ENCODE data around the gene S100B. TPM values are rescaled to one million over a fixed set of nuclear protein-coding genes. Genes with fewer than 3 reads are reported as not detected.
"Not testable (repeated sequence)": the region's sequence is repeated elsewhere in the genome, so short reads cannot be mapped to it uniquely, and the experiment has no call there.

Gene S100B
- total and polyA plus RNA-seq, 4 donors, result 0.79 to 1.4 (median 1.1) TPM

DNA sequence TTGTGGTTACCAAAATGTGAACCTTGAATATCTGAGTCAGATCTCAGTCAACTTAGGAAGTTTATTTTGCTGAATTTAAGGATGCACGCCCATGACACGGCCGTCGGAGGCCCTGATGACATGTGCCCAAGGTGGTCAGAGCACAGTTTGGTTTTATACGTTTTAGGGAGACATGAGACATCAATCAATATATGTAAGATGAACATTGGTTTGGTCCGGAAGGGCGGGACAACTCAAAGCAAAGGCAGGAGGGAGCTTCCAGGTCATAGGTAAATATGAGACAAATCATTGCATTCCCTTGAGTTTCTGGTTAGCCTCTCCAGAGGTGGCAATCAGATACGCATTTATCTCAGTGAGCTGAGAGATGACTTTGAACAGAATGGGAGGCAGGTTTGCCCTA lies 29.5 kb upstream of the S100B start:
- H3K36me3 ChIP-seq (ENCODE audit: control insufficient read depth in 4 of 4, insufficient read depth in 3 of 4, low read depth in 1 of 4, low read length in 3 of 4), result peaks cover 0 to 3% (median 0%) of the 10 kb centered on the region in 4 donors
- WGBS, result 94% methylated on average over 8 of the region's 8 CpGs
- no peaks in the 10 kb centered on the region for H3K27me3 ChIP-seq (ENCODE audit: control insufficient read depth in 4 of 4, insufficient read depth in 4 of 4, low read length in 3 of 4)
- DNase-seq (ENCODE audit: low spot score), result no peak
- peak overlapping the region; percentile 77 to 96 for H3K27ac ChIP-seq (ENCODE audit: low read depth in 1 of 2, low read length in 2 of 2)
- H3K9ac ChIP-seq (ENCODE audit: low read depth in 1 of 2, low read length in 2 of 2), result no peak overlapping the region
- H3K4me1 ChIP-seq (ENCODE audit: control insufficient read depth in 4 of 4, insufficient read depth in 4 of 4, low read length in 3 of 4), result peaks cover 5 to 22% (median 10%) of the 10 kb centered on the region in 4 donors
- no peak for TF ChIP-seq SP1 (IDR thresholded peaks at IDR 0.05)
- no peak for TF ChIP-seq EGR1 (IDR thresholded peaks at IDR 0.05; ENCODE audit: low read depth in 2 of 2)
- TF ChIP-seq HNF4A (conservative IDR thresholded peaks at IDR 0.05), result no peak
- no peak for TF ChIP-seq FOXA1 (IDR thresholded peaks at IDR 0.05)
- TF ChIP-seq NR2F2 (IDR thresholded peaks at IDR 0.05), result no peak
- TF ChIP-seq, protein P1, sequence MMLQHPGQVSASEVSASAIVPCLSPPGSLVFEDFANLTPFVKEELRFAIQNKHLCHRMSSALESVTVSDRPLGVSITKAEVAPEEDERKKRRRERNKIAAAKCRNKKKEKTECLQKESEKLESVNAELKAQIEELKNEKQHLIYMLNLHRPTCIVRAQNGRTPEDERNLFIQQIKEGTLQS (IDR thresholded peaks at IDR 0.05), result no peak
- TF ChIP-seq YY1 (IDR thresholded peaks at IDR 0.05), result no peak
- no peak for TF ChIP-seq FOXA2 (IDR thresholded peaks at IDR 0.05)
- no peak for TF ChIP-seq GABPA (IDR thresholded peaks at IDR 0.05 in 1 of 2, conservative IDR thresholded peaks at IDR 0.05 in 1 of 2)
- TF ChIP-seq, protein P2, sequence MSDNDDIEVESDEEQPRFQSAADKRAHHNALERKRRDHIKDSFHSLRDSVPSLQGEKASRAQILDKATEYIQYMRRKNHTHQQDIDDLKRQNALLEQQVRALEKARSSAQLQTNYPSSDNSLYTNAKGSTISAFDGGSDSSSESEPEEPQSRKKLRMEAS (IDR thresholded peaks at IDR 0.05), result no peak
- TF ChIP-seq, protein P3, sequence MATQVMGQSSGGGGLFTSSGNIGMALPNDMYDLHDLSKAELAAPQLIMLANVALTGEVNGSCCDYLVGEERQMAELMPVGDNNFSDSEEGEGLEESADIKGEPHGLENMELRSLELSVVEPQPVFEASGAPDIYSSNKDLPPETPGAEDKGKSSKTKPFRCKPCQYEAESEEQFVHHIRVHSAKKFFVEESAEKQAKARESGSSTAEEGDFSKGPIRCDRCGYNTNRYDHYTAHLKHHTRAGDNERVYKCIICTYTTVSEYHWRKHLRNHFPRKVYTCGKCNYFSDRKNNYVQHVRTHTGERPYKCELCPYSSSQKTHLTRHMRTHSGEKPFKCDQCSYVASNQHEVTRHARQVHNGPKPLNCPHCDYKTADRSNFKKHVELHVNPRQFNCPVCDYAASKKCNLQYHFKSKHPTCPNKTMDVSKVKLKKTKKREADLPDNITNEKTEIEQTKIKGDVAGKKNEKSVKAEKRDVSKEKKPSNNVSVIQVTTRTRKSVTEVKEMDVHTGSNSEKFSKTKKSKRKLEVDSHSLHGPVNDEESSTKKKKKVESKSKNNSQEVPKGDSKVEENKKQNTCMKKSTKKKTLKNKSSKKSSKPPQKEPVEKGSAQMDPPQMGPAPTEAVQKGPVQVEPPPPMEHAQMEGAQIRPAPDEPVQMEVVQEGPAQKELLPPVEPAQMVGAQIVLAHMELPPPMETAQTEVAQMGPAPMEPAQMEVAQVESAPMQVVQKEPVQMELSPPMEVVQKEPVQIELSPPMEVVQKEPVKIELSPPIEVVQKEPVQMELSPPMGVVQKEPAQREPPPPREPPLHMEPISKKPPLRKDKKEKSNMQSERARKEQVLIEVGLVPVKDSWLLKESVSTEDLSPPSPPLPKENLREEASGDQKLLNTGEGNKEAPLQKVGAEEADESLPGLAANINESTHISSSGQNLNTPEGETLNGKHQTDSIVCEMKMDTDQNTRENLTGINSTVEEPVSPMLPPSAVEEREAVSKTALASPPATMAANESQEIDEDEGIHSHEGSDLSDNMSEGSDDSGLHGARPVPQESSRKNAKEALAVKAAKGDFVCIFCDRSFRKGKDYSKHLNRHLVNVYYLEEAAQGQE (IDR thresholded peaks at IDR 0.05), result no peak
- H3K9me3 ChIP-seq (ENCODE audit: control insufficient read depth in 4 of 4, low read length in 3 of 4), result no peaks in the 10 kb centered on the region
- H3K4me3 ChIP-seq (ENCODE audit: low read depth in 1 of 3, low read length in 3 of 3), result no peak overlapping the region

DNA sequence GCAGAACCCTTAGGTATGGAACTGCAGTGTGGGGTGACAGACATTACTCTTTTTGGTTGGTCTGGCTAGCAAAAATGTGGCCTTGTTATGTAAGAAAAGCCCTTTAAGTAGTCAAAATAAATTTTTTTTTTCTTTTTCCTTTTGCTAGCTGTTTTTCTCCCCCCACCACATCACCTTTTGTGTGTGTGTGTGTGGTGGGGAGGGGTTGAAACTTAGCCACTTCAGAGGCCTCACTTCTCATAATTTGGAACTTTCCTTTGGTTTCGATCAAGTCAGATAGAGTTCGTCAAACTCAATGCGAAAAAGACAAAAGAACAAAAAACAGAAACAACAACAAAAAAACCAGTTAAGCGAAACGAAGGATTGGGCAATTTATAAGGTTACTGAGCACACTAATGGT lies 28.7 kb upstream of the S100B start:
- H3K27ac ChIP-seq (ENCODE audit: low read depth in 1 of 2, low read length in 2 of 2), result no peak overlapping the region
- peaks cover 0 to 3% (median 0%) of the 10 kb centered on the region in 4 donors for H3K36me3 ChIP-seq (ENCODE audit: control insufficient read depth in 4 of 4, insufficient read depth in 3 of 4, low read depth in 1 of 4, low read length in 3 of 4)
- no peak overlapping the region for H3K9ac ChIP-seq (ENCODE audit: low read depth in 1 of 2, low read length in 2 of 2)
- WGBS, result 91% methylated on average over 5 of the region's 5 CpGs
- H3K9me3 ChIP-seq (ENCODE audit: control insufficient read depth in 4 of 4, low read length in 3 of 4), result no peaks in the 10 kb centered on the region
- peaks cover 5 to 22% (median 10%) of the 10 kb centered on the region in 4 donors for H3K4me1 ChIP-seq (ENCODE audit: control insufficient read depth in 4 of 4, insufficient read depth in 4 of 4, low read length in 3 of 4)
- no peak for TF ChIP-seq YY1 (IDR thresholded peaks at IDR 0.05)
- no peak for TF ChIP-seq FOXA2 (IDR thresholded peaks at IDR 0.05)
- TF ChIP-seq, protein P4, sequence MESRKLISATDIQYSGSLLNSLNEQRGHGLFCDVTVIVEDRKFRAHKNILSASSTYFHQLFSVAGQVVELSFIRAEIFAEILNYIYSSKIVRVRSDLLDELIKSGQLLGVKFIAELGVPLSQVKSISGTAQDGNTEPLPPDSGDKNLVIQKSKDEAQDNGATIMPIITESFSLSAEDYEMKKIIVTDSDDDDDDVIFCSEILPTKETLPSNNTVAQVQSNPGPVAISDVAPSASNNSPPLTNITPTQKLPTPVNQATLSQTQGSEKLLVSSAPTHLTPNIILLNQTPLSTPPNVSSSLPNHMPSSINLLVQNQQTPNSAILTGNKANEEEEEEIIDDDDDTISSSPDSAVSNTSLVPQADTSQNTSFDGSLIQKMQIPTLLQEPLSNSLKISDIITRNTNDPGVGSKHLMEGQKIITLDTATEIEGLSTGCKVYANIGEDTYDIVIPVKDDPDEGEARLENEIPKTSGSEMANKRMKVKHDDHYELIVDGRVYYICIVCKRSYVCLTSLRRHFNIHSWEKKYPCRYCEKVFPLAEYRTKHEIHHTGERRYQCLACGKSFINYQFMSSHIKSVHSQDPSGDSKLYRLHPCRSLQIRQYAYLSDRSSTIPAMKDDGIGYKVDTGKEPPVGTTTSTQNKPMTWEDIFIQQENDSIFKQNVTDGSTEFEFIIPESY (IDR thresholded peaks at IDR 0.05), result no peak
- TF ChIP-seq, protein P5, sequence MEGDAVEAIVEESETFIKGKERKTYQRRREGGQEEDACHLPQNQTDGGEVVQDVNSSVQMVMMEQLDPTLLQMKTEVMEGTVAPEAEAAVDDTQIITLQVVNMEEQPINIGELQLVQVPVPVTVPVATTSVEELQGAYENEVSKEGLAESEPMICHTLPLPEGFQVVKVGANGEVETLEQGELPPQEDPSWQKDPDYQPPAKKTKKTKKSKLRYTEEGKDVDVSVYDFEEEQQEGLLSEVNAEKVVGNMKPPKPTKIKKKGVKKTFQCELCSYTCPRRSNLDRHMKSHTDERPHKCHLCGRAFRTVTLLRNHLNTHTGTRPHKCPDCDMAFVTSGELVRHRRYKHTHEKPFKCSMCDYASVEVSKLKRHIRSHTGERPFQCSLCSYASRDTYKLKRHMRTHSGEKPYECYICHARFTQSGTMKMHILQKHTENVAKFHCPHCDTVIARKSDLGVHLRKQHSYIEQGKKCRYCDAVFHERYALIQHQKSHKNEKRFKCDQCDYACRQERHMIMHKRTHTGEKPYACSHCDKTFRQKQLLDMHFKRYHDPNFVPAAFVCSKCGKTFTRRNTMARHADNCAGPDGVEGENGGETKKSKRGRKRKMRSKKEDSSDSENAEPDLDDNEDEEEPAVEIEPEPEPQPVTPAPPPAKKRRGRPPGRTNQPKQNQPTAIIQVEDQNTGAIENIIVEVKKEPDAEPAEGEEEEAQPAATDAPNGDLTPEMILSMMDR (IDR thresholded peaks at IDR 0.05; ENCODE audit: low read depth, low read length, missing input control), result no peak
- TF ChIP-seq JUND (IDR thresholded peaks at IDR 0.05), result no peak
- TF ChIP-seq TAF1 (conservative IDR thresholded peaks at IDR 0.05), result no peak
- no peak for TF ChIP-seq GABPA (IDR thresholded peaks at IDR 0.05 in 1 of 2, conservative IDR thresholded peaks at IDR 0.05 in 1 of 2)
- no peak for TF ChIP-seq EGR1 (IDR thresholded peaks at IDR 0.05; ENCODE audit: low read depth in 2 of 2)
- DNase-seq (ENCODE audit: low spot score), result no peak
- H3K27me3 ChIP-seq (ENCODE audit: control insufficient read depth in 4 of 4, insufficient read depth in 4 of 4, low read length in 3 of 4), result no peaks in the 10 kb centered on the region
- H3K4me3 ChIP-seq (ENCODE audit: low read depth in 1 of 3, low read length in 3 of 3), result no peak overlapping the region

DNA sequence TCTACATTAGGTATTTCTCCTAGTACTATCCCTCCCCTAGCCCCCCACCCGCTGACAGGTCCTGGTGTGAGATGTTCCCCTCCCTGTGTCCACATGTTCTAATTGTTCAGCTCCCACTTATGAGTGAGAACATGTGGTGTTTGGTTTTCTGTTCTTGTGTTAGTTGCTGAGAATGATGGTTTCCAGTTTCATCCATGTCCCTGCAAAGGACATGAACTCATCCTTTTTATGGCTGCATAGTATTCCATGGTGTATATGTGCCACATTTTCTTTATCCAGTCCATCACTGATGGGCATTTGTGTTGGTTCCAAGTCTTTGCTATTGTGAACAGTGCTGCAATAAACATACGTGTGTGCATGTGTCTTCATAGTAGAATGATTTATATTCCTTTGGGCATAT lies 26.0 kb upstream of the S100B start:
- not testable (repeated sequence) for H3K36me3 ChIP-seq (ENCODE audit: control insufficient read depth in 4 of 4, insufficient read depth in 3 of 4, low read depth in 1 of 4, low read length in 3 of 4); H3K27ac ChIP-seq (ENCODE audit: low read depth in 1 of 2, low read length in 2 of 2); H3K27me3 ChIP-seq (ENCODE audit: control insufficient read depth in 4 of 4, insufficient read depth in 4 of 4, low read length in 3 of 4); H3K9ac ChIP-seq (ENCODE audit: low read depth in 1 of 2, low read length in 2 of 2); H3K9me3 ChIP-seq (ENCODE audit: control insufficient read depth in 4 of 4, low read length in 3 of 4); DNase-seq (ENCODE audit: low spot score); H3K4me3 ChIP-seq (ENCODE audit: low read depth in 1 of 3, low read length in 3 of 3); H3K4me1 ChIP-seq (ENCODE audit: control insufficient read depth in 4 of 4, insufficient read depth in 4 of 4, low read length in 3 of 4)
- WGBS, result 88% methylated on average over 2 of the region's 2 CpGs
